HG03159 (cell line): Measurements from ENCODE around the gene CSNK1G1.
"Not testable (repeated sequence)": the region's sequence is repeated elsewhere in the genome, so short reads cannot be mapped to it uniquely, and the experiment has no call there.

ENCODE experiments used
- ATAC-seq: cut with Tn5 transposase; IDR thresholded peaks from one replicate; pipeline ENCODE4 v1.9.1; 2021; ENCODE audit warnings: mild to moderate bottlenecking, moderate library complexity; ENCODE audit not compliant: unreplicated experiment

CSNK1G1 gene

GRCh38 chr15:64351265-64351664 is 4.7 kb downstream of the CSNK1G1 start:
- ATAC-seq, result no peak

GRCh38 chr15:64349375-64349774 is 6.6 kb downstream of the CSNK1G1 start:
- ATAC-seq, result no peak

- ATAC-seq, result no peak
These were observed 7.5 kb downstream of the CSNK1G1 start for GRCh38 chr15:64348455-64348854.

- not testable (repeated sequence) for ATAC-seq
These were observed 9.7 kb downstream of the CSNK1G1 start for GRCh38 chr15:64346242-64346641.

GRCh38 chr15:64344651-64345294 is 11.2 kb downstream of the CSNK1G1 start:
- no peak for ATAC-seq

GRCh38 chr15:64343841-64344240 is 12.1 kb downstream of the CSNK1G1 start:
- ATAC-seq, result no peak

GRCh38 chr15:64343222-64343621 is 12.8 kb downstream of the CSNK1G1 start:
- ATAC-seq, result no peak

- no peak for ATAC-seq
These were observed 14.0 kb downstream of the CSNK1G1 start for GRCh38 chr15:64341961-64342360.

- no peak for ATAC-seq
These were observed 15.6 kb downstream of the CSNK1G1 start for GRCh38 chr15:64340355-64340754.

GRCh38 chr15:64337761-64338160 is 18.2 kb downstream of the CSNK1G1 start:
- no peak for ATAC-seq

- ATAC-seq, result no peak
These were observed 21.7 kb downstream of the CSNK1G1 start for GRCh38 chr15:64333986-64334929.

- ATAC-seq, result no peak
These were observed 22.5 kb downstream of the CSNK1G1 start for GRCh38 chr15:64333516-64333915.

- ATAC-seq, result not testable (repeated sequence)
These were observed 24.3 kb downstream of the CSNK1G1 start for GRCh38 chr15:64331668-64332067.

- not testable (repeated sequence) for ATAC-seq
These were observed 29.0 kb downstream of the CSNK1G1 start for GRCh38 chr15:64326975-64327374.

GRCh38 chr15:64326458-64326857 is 29.5 kb downstream of the CSNK1G1 start:
- not testable (repeated sequence) for ATAC-seq

- no peak for ATAC-seq
These were observed 31.7 kb downstream of the CSNK1G1 start for GRCh38 chr15:64324165-64324877.

GRCh38 chr15:64315216-64315615 is 40.8 kb downstream of the CSNK1G1 start:
- no peak for ATAC-seq

- ATAC-seq, result no peak
These were observed 41.5 kb downstream of the CSNK1G1 start for GRCh38 chr15:64314456-64314855.

GRCh38 chr15:64311566-64311965 is 44.4 kb downstream of the CSNK1G1 start:
- no peak for ATAC-seq

- ATAC-seq, result no peak
These were observed 45.9 kb downstream of the CSNK1G1 start for GRCh38 chr15:64310036-64310435.

- ATAC-seq, result no peak
These were observed 50.7 kb downstream of the CSNK1G1 start for GRCh38 chr15:64305261-64305660.
